NCI-H524 (cell line): ENCODE results near the gene CERS6.
"Not testable (repeated sequence)": the region's sequence is repeated elsewhere in the genome, so short reads cannot be mapped to it uniquely, and the experiment has no call there.

ENCODE experiments used
- DNase-seq, 2 experiments: peaks; one replicate each; lab custom pipeline; 2025; lab: John Stamatoyannopoulos, UW

CERS6 gene, protein sequence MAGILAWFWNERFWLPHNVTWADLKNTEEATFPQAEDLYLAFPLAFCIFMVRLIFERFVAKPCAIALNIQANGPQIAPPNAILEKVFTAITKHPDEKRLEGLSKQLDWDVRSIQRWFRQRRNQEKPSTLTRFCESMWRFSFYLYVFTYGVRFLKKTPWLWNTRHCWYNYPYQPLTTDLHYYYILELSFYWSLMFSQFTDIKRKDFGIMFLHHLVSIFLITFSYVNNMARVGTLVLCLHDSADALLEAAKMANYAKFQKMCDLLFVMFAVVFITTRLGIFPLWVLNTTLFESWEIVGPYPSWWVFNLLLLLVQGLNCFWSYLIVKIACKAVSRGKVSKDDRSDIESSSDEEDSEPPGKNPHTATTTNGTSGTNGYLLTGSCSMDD

DNA sequence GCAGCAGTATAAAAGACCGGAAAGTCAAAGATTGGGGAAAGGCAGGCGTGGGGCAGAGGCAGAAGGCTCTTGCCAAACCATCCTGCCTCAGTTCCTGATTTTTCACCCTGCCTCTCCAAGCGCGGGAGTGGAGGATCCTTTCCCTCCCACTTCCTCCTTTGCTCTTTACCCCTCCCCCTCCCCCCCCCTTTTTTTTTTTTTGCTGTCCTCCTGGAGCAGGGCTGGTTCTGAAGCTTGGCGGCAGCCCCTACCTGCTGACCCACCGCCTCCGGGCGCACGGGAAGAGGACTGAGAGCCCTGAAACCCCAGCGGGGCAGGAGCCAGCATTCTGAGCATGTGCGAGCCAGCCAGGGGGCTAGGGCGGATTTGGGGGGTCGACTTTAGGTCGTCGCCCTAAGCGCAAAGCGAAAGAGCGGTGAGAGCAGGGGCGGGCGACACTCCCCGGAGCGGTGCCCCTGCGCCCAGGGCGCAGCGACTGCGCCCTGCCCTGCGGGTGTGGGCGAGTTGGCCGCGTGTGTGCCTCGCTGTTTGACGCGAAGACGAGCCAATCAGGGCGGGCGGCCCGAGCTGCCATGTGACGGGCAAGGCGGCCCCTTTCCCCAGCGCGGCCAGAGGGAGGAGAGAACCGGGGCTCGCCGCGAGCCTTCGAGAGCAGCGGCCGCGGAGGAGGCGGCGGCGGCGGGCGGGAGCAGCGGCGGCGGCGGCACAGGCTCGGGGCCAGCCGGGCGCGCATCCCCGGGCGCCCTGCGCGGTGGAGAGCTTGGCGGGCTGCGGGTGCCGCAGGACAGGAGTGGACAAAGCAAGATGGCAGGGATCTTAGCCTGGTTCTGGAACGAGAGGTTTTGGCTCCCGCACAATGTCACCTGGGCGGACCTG is at the start of gene CERS6:
Gene CERS6, plus strand, starts transcription at position 628 of the 876 bp plus-strand sequence. Its CDS starts 177 bp downstream, at position 805.
- DNase-seq, result peak; percentile 67 to 85

- not testable (repeated sequence) for DNase-seq
Measured at GRCh38 chr2:168412301-168412700, 43.8 kb upstream of the CERS6 start.

DNA sequence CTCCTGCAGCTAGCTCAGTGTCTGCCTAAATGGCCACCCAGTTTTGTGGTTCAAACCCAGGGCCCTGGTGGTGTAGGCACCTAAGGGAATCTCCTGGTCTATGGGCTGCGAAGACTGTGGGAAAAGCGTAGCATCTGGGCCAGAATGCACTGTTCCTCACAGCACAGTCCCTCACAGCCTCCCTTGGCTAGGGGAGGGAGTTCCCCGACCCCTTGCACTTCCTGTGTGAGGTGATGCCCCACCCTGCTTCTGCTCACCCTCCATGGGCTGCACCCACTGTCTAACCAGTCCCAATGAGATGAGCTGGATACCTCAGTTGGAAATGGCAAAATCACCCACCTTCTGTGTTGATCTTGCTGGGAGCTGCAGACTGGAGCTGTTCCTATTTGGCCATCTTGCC is 43.0 kb upstream of the CERS6 start:
- DNase-seq, result not testable (repeated sequence)

DNA sequence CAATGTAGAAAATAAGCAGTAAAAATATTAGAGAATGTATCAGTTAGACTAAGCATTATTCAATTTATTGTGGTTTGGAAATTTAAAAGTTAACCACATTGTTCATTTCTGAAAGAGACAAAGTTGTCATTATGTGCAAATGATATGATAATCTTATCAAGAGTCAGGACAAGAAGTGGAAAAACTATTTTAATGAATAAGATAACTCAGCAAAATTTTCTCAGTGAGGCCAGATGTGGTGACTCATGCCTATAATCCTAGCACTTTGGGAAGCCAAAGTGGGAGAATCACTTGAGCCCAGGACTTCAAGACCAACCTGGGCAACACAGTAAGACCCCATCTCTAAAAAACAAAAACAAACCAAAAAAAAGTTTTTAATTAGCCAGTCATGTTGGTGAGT is 39.5 kb upstream of the CERS6 start:
- DNase-seq, result peak in 1 of 2 experiments; percentile 33

- DNase-seq, result no peak
Measured at GRCh38 chr2:168422584-168422983, 33.5 kb upstream of the CERS6 start.

- DNase-seq, result no peak
Measured at GRCh38 chr2:168424112-168424951, 31.7 kb upstream of the CERS6 start.

DNA sequence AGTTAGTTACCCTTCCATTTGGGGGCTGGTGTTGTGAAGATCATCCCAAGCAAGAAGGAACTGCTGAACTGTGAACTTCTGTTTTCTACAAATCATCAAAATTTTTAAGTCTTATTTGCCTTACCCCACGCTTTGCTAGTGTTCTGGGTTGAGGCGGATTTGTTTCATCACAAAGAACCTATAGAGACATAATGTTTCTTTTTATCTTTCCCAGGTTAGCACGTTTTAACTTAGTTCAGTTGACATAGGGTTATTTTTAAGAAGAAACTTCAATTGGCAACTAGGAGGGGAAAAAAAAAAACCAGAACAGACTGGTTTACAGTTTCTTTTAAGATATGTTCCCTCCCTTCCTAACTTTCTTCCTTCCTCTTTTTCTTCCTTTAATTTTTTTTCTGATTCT is 31.1 kb upstream of the CERS6 start:
- DNase-seq, result no peak

GRCh38 chr2:168426861-168427260 is 29.2 kb upstream of the CERS6 start:
- no peak for DNase-seq

DNA sequence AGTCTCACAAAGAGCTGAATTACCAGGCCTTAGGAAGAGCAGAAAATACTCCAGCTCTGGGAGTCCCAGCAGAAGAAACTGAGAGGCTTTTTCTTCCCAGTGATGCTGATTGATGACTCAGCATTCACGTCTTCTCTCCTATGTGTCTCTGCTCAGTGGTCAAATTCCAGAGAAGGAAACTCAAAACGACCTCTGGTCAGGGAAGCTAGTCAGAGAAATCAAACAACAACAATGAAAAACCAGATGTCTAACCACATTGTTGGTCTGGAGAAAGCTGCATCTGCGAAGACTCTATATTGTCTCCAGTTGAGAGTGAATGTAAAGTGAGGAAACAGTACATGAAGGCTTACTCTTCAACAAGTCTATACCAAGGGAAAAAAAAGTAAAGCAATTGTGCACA is 28.6 kb upstream of the CERS6 start:
- DNase-seq, result no peak

DNA sequence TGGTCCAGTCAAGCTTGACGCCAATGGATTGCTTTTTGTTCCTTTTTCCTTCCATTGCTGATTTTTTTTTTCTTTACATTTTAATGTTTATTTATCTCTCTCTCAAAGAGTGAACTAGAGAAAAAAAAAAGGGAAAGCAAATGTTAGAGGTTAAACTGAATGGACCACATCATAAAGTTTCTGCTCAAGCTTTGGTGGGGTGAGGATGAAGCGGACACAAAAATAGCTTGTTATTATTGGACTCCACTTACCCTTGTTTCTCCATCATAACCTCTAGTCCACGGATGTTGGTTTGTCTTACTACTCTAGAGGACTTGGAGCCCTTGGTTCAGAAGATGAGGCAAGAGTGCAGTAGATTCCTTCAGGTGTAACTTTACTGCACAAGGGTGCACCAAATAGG is 27.6 kb upstream of the CERS6 start:
- no peak for DNase-seq

- DNase-seq, result no peak
Measured at GRCh38 chr2:168429988-168430387, 26.1 kb upstream of the CERS6 start.

DNA sequence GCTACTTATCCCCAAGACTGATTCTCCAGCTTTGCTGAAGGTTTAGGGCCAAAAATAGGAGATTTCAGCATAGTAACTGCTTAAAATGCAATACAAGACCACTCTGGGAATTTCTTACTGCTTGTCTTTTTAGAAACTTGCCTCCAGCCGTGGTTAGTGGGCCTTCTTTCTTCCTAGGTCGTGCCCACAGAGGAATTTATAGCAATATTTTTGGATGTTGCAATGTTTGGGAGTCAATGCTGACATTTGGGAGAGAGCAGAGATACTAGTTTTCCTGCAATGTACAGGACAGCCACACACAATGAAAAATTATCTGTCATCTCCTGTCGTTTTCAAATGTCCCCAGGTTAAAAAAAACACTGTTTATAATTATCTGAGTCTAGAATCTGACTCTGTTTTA is 25.6 kb upstream of the CERS6 start:
- no peak for DNase-seq

- no peak for DNase-seq
Measured at GRCh38 chr2:168431301-168432024, 24.6 kb upstream of the CERS6 start.

DNA sequence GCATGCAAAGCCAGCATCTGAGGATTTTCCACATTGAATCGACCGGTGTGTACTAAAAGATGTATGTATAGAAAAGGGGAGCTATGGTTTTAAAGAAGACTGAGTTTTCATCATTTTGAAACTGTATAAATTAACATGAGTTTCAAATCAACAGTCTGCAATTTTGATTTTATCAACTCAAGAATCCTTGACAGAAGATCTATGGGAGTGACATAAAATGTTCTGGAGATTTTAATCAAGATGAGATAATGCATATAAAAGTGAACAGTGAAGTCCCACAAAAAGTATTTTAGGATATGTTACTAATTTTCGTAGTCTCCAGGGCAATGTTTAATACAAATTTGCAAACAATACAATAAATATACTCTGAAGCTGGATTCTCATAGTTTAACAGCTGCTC is 24.0 kb upstream of the CERS6 start:
- DNase-seq, result no peak

- no peak for DNase-seq
Measured at GRCh38 chr2:168432565-168433186, 23.4 kb upstream of the CERS6 start.

DNA sequence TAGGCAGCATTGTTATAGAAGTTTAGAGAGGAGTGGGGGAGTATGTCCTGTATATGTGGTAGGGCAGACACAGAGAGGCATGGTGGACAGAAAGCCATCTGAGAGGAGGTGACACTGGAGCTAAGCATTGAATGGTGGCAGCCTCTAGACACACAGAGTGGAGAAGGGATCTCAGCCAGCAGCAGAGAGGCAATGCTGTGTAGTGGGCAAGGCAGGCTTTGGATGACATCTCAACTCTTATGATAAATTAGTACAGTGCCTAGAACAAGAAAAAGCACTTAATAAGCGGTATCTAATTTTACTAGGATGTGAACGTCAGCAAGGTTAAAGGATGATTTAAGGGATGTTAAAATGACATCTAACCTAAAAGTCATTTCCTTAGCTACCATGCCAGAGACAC is 22.5 kb upstream of the CERS6 start:
- DNase-seq, result no peak

- DNase-seq, result peak; percentile 94 to 99
Measured at GRCh38 chr2:168434146-168434545, 21.9 kb upstream of the CERS6 start.

DNA sequence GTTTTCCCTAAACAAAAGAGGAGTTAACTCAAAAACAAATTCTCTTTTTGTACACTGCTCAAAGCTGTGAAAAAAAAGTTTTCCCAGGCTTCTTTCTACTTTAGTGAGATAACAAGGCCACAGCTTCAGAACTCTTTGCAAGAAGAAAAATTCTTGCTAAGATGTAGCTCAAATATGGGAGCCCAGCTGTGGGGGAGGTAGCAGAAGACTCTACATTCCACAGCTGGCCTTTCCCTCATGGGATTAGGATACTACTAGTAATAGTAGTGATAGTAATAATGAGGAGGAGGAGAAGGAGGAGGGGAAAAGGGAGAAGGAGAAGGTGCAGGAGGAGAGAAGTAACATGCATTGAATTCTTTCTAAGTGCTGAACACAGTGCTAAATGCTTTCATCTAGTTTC is 19.2 kb upstream of the CERS6 start:
- no peak for DNase-seq

DNA sequence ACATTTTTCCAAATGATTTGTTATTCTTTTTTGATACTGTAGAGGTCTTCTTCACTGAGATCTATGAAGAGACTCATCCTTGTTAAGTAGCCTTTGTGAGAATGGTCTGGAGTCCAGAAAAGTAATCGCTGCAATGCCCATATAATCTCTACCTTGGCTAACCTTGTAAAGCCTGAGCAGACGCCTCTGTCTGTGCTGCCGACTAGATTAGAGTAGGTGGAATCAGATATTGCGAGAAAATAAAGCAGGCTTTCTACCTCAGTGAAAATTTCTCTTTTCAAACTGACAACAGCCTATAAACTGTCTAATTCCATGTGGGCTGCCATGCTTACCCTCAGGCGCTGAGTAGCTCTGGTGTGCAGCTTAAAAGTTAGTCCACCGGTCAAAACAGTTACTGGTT is 17.5 kb upstream of the CERS6 start:
- no peak for DNase-seq

DNA sequence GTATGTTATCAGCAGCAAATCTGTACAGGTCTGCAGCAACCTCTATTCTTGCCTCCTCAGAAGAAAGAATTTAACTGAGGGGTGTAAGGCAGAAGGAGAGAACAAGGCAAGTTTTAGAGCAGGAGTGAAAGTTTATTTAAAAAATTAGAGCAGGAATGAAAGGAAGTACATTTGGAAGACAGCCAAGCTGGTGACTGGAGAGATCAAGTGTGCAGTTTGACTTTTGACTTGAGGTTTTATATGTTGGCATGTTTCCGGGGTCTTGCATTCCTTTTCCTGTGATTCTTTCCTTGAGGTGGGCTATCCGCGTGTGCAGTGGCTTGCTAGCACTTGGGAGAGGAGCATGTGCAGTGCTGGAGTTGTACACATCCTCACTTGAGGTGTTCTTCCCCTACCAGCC is 16.5 kb upstream of the CERS6 start:
- DNase-seq, result no peak
